Natural killer cell treated with Interleukin-12 subunit alpha and Interleukin-12 subunit beta and Interleukin-15 and Interleukin-18, amount 100 ng/mL, for 72 hours (primary cell): Measurements from ENCODE around the gene PRSS16. TPM values are rescaled to one million over a fixed set of nuclear protein-coding genes. Genes with fewer than 3 reads are reported as not detected.
A peak's percentile ranks its signal among the peaks of the same experiment; 100 is the strongest.

Experiments used
- ATAC-seq, 2 donors: fragments of 150-1000 bp; cut with Tn5 transposase in 1 of 2; sonication (Bioruptor Pico), chemical (Tn5 transposase) in 1 of 2; 2 replicates each; pipeline ENCODE4 v1.10.0; 2021
- DNase-seq: peaks from one replicate; pipeline ENCODE4 v3.0.0; 2022; ENCODE audit warnings: low spot score
- H3K27ac Mint-ChIP-seq, 2 donors: 1 replicate in 1 of 2; 2 replicates in 1 of 2; pipeline ENCODE4 v1.8.0; 2022; ENCODE audit warnings: mixed read lengths in 2 of 2, mild to moderate bottlenecking in 1 of 2, moderate library complexity in 1 of 2
- H3K27me3 Mint-ChIP-seq, 2 donors: 1 replicate in 1 of 2; 2 replicates in 1 of 2; pipeline ENCODE4 v1.8.0; 2022; ENCODE audit warnings: mixed read lengths in 2 of 2
- H3K36me3 Mint-ChIP-seq: one replicate; pipeline ENCODE4 v1.8.0; 2022; ENCODE audit warnings: mixed read lengths
- H3K4me1 Mint-ChIP-seq, 2 donors: 1 replicate in 1 of 2; 2 replicates in 1 of 2; pipeline ENCODE4 v1.8.0; 2022; ENCODE audit warnings: low read depth in 2 of 2, mixed read lengths in 2 of 2, mild to moderate bottlenecking in 1 of 2
- H3K4me3 Mint-ChIP-seq: one replicate; pipeline ENCODE4 v1.8.0; 2022; ENCODE audit warnings: mixed read lengths
- H3K9me3 Mint-ChIP-seq: 2 replicates; pipeline ENCODE4 v1.8.0; 2022; ENCODE audit warnings: mixed read lengths
- total RNA-seq, 2 donors: library from RNA; stranded (reverse); gene quantifications; one replicate each; pipeline ENCODE4 v1.2.3, GENCODE V29; 2022

Gene PRSS16
- total RNA-seq, 2 donors from 2014 or later, result not detected

DNA sequence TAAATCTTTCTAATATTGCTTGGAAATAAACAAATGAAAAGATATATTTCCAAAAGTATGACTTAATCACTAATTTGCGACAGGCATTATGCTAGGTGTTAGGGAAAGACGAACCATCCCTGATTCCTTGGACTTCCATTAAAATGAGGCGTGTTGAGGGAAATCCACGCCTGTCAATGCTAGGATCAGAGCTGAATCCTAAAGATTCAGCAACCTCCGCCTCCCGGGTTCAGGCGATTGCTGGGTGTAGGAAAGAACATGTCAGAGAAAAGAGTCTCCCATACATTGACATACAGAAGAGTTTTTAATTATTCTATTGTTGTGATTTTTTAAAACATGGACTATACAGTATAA lies 16.8 kb upstream of the PRSS16 start:
- peaks cover 41 to 50% of the 10 kb centered on the region in 2 donors for H3K27me3 Mint-ChIP-seq
- DNase-seq (no peak), ATAC-seq (no peak)
- peaks cover 4 to 11% of the 10 kb centered on the region in 2 donors for H3K4me1 Mint-ChIP-seq
- no peaks in the 10 kb centered on the region for H3K9me3 Mint-ChIP-seq
- H3K36me3 Mint-ChIP-seq, result peaks cover 8% of the 10 kb centered on the region
- H3K4me3 Mint-ChIP-seq, result no peak overlapping the region
- H3K27ac Mint-ChIP-seq, result no peak overlapping the region

DNA sequence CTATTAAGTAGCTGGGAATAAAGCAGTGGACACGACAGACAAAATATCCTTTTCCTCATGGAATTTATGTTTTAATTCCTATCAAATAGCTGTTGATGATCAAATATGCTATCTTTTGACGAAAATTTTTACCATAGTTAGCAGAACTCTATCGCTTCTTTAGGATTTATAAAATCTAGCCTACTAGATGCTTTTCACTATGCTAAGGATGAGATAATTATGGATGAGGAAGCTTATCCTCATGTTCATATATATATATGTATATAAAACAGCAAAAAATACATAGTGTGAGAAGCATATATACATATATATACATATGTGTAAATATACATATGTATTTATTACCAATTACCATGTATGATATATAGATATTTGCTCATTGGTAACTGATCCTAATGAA lies 12.9 kb upstream of the PRSS16 start:
- ATAC-seq, result no peak
- Mint-ChIP-seq H3K36me3 (peaks cover 27% of the 10 kb centered on the region), H3K27ac (peak overlapping the region in 1 of 2 donors; percentile 44), H3K4me3 (peak overlapping the region; percentile 16), H3K9me3 (no peaks in the 10 kb centered on the region), H3K27me3 (peaks cover 51 to 70% of the 10 kb centered on the region in 2 donors), H3K4me1 (peaks cover 11 to 32% of the 10 kb centered on the region in 2 donors)
- DNase-seq, result no peak

DNA sequence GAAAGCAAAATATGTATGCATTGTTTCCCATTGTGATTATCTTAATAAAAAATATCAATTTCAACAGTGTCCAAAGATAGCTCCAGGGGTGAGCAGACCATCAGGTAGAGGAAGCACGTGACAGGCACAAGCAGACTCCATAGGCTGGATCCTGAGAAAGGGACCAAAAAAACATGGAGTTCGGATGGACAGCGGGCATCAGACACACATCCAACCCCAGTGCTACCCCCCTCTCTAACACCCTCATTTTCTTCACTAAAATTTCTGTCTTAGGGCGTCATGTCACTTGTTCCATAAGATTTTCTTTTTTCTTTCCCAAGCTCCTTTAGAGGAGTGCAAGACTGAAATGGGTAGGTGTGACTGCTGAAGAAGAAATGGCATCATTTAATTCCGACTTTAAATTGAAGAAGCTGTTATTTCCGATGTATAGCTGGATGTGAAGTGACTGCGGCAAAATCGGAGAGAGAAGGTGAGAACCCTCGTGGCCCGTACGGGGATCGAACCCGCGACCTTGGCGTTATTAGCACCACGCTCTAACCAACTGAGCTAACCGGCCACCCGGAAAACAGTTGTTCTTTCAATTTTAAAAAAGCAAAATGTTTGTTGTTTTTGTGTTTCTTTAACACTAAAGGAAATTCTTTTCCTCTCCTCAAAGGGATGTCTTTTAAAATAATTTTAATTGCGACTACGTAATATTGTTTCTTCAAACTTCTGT lies 10.3 kb upstream of the PRSS16 start:
- ATAC-seq (peak; percentile 60 to 90), DNase-seq (no peak)
- Mint-ChIP-seq H3K4me3 (peak overlapping the region; percentile 70), H3K4me1 (peaks cover 11 to 28% of the 10 kb centered on the region in 2 donors), H3K36me3 (peaks cover 27% of the 10 kb centered on the region), H3K9me3 (no peaks in the 10 kb centered on the region), H3K27me3 (peaks cover 42 to 70% of the 10 kb centered on the region in 2 donors), H3K27ac (peak overlapping the region in 1 of 2 donors; percentile 48)

DNA sequence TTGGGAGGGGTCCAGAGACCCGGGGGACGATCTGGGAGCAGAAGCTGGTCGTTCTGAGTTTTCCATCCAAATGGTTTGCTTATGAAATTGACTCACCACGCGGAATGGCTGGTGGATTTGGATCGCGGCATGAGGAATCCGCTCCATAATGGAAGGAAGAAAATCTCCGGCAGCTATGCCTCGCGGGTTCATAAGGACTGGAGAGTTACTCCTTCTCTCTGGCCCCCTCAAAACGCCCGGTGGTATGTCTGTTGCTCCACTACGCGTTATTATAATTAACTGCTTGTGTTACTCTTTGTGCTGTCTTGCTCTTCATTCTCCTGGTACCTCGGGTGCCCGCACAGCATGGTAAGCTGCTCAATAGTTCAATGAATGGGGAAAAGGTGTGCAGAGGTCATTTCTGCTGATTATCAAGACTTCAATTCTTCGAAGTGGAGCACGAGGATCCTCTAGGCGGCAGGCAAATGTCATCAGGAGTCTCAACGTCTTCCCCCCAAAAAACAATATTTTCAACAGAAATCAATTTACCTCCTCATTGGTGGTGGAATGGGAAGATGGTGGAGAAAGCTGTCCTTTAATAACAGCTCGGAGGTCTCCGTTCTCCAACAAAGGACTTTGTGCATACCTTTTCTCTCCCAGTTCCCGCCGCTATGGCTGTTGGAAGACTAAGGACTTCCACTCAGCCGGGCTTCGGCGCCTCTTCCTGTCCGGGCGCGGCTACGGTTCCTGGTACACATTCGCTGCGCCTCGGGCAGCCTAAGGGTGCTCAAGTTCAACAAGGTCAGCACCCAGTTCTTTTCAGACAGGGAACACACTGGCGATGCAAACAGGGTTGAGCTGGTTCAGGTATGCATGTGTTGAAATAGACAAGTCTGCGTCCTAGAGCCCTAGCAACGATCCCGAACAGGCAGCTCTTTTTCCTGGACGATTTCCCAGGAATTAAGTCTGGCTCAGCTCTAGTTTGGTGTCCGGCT lies 9.2 kb upstream of the PRSS16 start:
- Mint-ChIP-seq H3K4me1 (peaks cover 11 to 28% of the 10 kb centered on the region in 2 donors), H3K4me3 (peak overlapping the region; percentile 70), H3K27me3 (peaks cover 45 to 76% of the 10 kb centered on the region in 2 donors), H3K9me3 (no peaks in the 10 kb centered on the region), H3K27ac (peak overlapping the region in 1 of 2 donors; percentile 48), H3K36me3 (peaks cover 25% of the 10 kb centered on the region)
- no peak for DNase-seq
- no peak for ATAC-seq

DNA sequence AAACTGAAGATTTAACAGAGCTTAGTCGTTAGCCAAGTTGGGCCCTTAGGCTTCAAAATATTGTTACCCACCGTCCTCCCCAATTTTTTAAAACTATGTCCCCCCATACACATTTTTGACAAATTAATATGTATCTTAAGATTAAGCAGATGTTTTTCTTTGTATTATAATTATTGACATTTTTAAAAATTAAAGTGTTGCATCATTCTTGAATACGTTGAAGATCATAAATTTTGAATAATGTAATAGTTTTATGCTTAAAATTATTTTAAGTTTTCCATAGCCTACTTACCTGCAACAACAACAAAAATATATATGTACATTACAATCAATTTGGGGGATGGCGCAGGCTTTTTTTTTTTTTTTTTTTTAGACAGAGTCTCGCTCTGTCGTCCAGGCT lies 8.2 kb upstream of the PRSS16 start:
- no peak for ATAC-seq
- peaks cover 11 to 28% of the 10 kb centered on the region in 2 donors for H3K4me1 Mint-ChIP-seq
- no peak overlapping the region for H3K4me3 Mint-ChIP-seq
- DNase-seq, result no peak
- no peaks in the 10 kb centered on the region for H3K9me3 Mint-ChIP-seq
- peaks cover 48 to 75% of the 10 kb centered on the region in 2 donors for H3K27me3 Mint-ChIP-seq
- H3K27ac Mint-ChIP-seq, result no peak overlapping the region
- peaks cover 23% of the 10 kb centered on the region for H3K36me3 Mint-ChIP-seq

DNA sequence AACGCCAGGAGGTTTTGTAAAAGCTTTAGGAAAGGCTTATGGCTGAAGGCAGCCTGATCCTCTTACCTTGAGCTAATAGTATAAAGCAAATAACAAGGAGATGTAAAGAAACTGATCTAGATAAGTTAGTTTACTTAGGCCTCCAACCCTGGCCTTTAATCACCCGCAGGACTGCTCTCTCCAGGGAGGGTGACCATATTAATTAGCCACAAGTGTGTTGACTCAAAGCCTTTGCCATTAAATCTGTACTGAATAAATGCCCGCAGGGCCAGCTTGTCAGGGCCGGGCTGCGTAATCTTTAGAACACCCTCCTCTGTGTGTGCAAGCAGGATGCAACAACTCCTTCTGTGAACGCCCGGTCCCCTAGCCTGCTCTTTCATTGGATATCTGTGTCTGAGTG lies 6.1 kb upstream of the PRSS16 start:
- Mint-ChIP-seq H3K36me3 (peaks cover 19% of the 10 kb centered on the region), H3K9me3 (no peaks in the 10 kb centered on the region), H3K4me1 (peaks cover 7 to 20% of the 10 kb centered on the region in 2 donors), H3K4me3 (no peak overlapping the region), H3K27me3 (peaks cover 40 to 61% of the 10 kb centered on the region in 2 donors), H3K27ac (no peak overlapping the region)
- DNase-seq (no peak), ATAC-seq (no peak)

DNA sequence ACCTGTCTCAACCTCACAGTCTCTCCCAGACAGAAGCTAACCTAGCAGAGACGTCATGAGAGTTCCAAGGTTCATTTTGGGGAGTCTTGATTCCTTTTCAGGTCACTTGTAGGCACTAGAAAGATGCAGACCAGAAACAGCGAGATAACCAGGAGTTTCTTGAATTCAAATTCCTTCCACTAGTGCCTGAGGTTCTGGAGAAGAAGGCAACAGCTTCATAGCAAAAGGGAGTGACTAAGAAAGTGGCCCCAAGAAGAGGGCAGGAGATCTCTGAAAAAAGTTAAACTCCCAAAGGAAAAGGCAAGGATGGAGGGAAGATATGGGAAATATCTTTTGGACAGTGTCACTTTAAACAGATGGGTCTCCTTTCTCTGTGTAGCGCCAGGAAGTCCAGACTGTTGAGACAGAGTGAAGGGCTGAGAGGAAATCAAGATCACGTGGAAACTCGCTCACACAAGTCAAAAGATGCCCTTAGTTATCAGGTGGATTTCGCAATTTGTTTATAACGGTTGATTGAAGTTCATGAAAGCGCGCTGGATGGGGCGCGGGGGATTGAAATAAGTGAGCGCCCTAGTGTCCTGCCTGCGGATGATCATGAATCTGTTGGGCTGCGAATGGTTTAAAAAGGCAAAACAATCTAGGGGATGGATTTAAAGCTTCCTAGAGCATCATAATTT lies 4.8 kb upstream of the PRSS16 start:
- H3K9me3 Mint-ChIP-seq, result no peaks in the 10 kb centered on the region
- DNase-seq (no peak), ATAC-seq (no peak)
- H3K36me3 Mint-ChIP-seq, result peaks cover 8% of the 10 kb centered on the region
- peaks cover 6 to 7% of the 10 kb centered on the region in 2 donors for H3K4me1 Mint-ChIP-seq
- no peak overlapping the region for H3K27ac Mint-ChIP-seq
- no peak overlapping the region for H3K4me3 Mint-ChIP-seq
- H3K27me3 Mint-ChIP-seq, result peaks cover 30 to 48% of the 10 kb centered on the region in 2 donors

DNA sequence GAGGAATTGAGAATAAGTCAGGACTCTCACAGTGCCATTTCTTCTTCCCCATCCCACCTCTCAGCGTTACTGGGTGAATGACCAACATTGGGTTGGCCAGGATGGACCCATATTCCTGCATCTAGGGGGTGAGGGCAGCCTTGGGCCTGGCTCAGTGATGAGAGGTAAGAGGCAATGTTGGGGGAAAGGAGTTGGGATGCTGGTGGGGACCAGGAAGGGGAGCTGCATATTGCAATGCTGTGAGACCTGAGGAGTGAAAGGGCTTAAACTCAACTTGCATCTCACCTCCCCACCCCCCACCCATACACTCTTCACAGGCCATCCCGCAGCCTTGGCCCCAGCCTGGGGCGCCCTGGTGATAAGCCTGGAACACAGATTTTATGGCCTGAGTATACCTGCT lies 1.3 kb downstream of the PRSS16 start:
- Mint-ChIP-seq H3K27ac (no peak overlapping the region), H3K4me3 (no peak overlapping the region), H3K27me3 (peaks cover 13 to 21% of the 10 kb centered on the region in 2 donors), H3K9me3 (no peaks in the 10 kb centered on the region), H3K36me3 (no peaks in the 10 kb centered on the region), H3K4me1 (peaks cover 2 to 4% of the 10 kb centered on the region in 2 donors)
- ATAC-seq, result no peak
- DNase-seq, result no peak

DNA sequence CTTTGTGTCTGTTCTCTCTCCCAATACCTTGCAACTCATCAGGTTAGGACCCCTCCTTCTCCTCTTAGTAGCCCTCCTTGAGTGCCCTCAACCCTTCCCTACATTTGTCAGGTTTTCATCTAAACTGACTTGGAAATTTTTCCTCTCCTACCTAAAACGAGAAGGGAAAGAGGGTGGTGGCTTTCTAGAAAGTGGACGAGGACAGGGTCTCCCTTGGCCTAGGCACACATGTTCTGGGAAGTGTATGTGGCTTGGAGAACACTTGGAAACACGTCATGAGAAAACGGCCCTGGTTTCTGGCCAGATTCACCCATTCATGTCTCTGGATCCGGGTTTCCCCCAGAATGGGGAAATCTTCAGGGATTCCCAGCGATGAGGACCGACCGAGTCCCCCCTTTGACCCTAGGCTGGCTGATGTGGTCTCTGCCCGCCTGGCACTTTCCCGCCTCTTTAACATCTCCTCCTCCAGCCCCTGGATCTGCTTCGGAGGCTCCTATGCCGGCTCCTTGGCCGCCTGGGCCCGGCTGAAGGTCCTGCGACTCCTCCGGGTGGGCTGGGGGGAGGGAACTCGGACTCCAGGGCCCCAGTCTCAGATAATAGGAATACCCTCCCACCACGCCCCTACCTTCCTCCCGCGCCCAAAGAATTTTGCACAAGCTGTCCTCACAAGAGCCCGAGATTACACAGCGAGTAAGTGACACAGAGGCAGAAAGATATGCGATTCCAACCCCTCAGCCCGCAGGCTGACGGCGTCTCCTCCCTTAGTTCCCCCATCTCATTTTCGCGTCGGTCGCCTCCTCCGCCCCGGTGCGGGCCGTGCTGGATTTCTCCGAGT lies 3.0 kb downstream of the PRSS16 start:
- Mint-ChIP-seq H3K27me3 (peaks cover 22 to 32% of the 10 kb centered on the region in 2 donors), H3K36me3 (no peaks in the 10 kb centered on the region), H3K4me3 (peak overlapping the region; percentile 86), H3K9me3 (no peaks in the 10 kb centered on the region), H3K27ac (no peak overlapping the region), H3K4me1 (peaks cover 2 to 4% of the 10 kb centered on the region in 2 donors)
- ATAC-seq (no peak), DNase-seq (no peak)

DNA sequence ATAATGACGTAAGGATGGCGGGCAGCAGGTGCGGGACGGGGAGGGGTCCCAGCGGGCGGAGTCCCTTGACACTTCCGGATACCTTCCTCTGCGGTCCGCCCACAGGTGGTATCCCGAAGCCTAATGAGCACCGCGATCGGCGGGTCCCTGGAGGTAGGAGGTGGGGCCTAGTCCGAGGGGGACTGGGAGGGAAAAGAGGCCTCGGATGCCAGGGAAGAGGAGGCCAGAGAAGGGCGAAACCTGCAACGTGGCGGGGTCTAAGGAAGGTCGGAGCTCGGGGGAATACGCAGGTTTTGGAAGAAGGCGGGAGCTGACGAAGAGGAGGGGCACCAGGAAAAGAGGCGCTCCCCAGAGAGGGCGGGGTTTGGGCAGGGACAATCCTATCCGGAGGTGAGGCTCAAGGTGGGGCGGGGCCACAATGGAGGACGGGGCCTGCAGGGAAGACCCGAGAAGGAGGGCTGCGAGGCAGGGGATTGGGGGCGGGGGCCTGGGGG lies 3.7 kb downstream of the PRSS16 start:
- H3K27ac Mint-ChIP-seq, result no peak overlapping the region
- DNase-seq, result no peak
- peak; percentile 81 to 82 for ATAC-seq
- H3K4me1 Mint-ChIP-seq, result peaks cover 2 to 4% of the 10 kb centered on the region in 2 donors
- no peaks in the 10 kb centered on the region for H3K9me3 Mint-ChIP-seq
- no peaks in the 10 kb centered on the region for H3K36me3 Mint-ChIP-seq
- H3K4me3 Mint-ChIP-seq, result peak overlapping the region; percentile 86
- peaks cover 29 to 38% of the 10 kb centered on the region in 2 donors for H3K27me3 Mint-ChIP-seq

DNA sequence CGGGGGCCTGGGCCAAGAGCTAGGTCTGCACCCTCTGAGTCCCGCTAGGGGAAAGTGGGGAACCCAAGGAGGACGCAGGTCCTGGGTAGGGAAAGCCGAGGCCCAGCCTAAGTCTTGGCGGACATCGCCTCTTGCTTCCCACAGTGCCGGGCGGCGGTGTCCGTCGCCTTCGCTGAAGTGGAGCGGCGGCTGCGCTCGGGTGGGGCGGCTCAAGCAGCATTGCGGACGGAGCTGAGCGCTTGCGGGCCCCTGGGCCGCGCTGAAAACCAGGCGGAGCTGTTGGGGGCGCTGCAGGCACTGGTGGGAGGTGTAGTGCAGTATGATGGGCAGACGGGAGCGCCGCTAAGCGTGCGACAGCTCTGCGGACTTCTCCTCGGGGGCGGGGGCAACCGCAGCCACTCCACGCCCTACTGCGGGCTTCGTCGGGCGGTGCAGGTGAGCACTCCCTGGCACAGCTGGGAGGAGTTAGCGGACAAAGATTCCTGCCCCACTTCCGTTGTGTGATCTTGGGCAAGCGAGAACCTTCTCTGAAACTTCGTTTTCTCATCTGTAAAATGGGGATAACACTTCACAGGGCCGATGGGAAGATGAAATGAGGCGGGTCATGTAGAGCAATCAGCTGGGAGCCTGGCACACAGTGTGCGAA lies 4.2 kb downstream of the PRSS16 start:
- Mint-ChIP-seq H3K9me3 (no peaks in the 10 kb centered on the region), H3K4me1 (peaks cover 2 to 4% of the 10 kb centered on the region in 2 donors), H3K27ac (no peak overlapping the region), H3K27me3 (peaks cover 35 to 39% of the 10 kb centered on the region in 2 donors), H3K4me3 (peak overlapping the region; percentile 54), H3K36me3 (no peaks in the 10 kb centered on the region)
- peak; percentile 81 to 90 for ATAC-seq
- no peak for DNase-seq

DNA sequence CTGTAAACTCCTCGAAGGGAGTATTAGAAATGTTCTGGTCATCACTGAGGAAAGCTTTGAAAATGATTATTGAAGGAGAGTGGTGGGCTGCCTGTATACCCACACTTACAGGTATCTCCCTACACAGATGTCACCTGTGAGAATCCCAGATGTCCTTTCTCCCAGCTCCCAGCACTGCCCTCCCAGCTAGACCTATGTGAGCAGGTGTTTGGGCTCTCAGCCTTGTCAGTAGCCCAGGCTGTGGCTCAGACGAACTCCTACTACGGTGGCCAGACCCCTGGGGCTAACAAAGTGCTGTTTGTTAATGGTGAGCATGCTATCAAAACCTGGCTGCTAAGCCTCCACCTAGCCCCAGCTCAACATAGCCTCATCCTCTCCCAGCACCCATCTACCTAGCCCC lies 7.1 kb downstream of the PRSS16 start:
- Mint-ChIP-seq H3K36me3 (no peaks in the 10 kb centered on the region), H3K4me3 (no peak overlapping the region), H3K9me3 (peaks cover 3% of the 10 kb centered on the region), H3K27ac (no peak overlapping the region), H3K27me3 (peaks cover 40 to 43% of the 10 kb centered on the region in 2 donors), H3K4me1 (peaks cover 2 to 4% of the 10 kb centered on the region in 2 donors)
- no peak for ATAC-seq
- DNase-seq, result no peak
